Coronary artery (tissue), 2 donors: Measurements from ENCODE around the gene MOK.

Experiments
- DNase-seq: peaks from one replicate; pipeline ENCODE4 v3.0.0-alpha.2; 2017; ENCODE audit warnings: low spot score
- H3K27ac ChIP-seq, 2 donors: fragments of 200-600 bp; sonication (generic); one replicate each; pipeline ENCODE4 v1.5.1; 2016 to 2019
- H3K4me3 ChIP-seq: fragments of 200-600 bp; sonication (generic); 2 replicates; pipeline ENCODE4 v1.5.1; 2016; ENCODE audit warnings: mild to moderate bottlenecking, moderate library complexity
- TF ChIP-seq, protein P1 (sequence below): fragments of 200-600 bp; sonication (generic); IDR thresholded peaks from one replicate; pipeline ENCODE4 v1.5.1; 2019; ENCODE audit warnings: antibody characterized with exemption

The MOK gene

DNA sequence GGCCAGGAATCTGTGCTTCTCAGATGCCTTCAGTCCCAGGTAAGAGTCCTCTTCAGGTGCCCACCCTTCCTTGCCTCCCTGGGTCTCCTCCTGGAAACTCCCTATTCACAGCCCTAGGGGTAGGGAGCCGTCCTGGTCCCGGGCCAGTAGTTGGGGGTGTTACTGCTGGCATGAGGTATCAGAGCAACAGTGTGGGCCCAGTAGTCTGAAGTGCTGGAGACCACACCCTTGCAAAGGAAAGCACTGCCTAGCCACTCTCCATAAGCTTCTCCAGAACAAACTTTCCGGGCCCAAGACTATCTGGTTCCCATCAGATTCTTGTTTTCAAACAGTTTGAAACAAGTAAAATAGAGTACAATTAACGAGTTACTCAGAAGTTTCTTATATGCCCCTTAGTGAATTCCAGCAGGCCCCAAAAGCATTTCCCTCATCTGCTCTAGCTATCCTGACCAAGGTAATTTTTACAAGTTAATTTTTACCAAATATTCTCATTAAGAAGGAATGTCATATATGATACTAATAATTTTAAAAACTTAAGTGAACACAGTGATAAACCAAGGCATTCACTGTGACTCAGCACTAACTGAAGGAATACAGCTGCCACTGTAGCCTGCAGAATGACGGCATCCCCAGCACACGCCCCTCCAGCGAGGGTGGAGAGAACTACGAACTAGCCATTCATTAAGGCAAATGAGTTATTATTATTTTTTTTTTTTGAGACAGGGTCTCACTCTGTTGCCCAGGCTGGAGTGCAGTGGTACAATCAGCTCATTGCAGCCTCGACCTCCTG, 49.4 kb downstream of the MOK start:
- Histone ChIP-seq H3K4me3 (no peak overlapping the region), H3K27ac (peak overlapping the region; percentile 64 to 88)
- TF ChIP-seq, protein P1, sequence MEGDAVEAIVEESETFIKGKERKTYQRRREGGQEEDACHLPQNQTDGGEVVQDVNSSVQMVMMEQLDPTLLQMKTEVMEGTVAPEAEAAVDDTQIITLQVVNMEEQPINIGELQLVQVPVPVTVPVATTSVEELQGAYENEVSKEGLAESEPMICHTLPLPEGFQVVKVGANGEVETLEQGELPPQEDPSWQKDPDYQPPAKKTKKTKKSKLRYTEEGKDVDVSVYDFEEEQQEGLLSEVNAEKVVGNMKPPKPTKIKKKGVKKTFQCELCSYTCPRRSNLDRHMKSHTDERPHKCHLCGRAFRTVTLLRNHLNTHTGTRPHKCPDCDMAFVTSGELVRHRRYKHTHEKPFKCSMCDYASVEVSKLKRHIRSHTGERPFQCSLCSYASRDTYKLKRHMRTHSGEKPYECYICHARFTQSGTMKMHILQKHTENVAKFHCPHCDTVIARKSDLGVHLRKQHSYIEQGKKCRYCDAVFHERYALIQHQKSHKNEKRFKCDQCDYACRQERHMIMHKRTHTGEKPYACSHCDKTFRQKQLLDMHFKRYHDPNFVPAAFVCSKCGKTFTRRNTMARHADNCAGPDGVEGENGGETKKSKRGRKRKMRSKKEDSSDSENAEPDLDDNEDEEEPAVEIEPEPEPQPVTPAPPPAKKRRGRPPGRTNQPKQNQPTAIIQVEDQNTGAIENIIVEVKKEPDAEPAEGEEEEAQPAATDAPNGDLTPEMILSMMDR = no peak
- no peak for DNase-seq

DNA sequence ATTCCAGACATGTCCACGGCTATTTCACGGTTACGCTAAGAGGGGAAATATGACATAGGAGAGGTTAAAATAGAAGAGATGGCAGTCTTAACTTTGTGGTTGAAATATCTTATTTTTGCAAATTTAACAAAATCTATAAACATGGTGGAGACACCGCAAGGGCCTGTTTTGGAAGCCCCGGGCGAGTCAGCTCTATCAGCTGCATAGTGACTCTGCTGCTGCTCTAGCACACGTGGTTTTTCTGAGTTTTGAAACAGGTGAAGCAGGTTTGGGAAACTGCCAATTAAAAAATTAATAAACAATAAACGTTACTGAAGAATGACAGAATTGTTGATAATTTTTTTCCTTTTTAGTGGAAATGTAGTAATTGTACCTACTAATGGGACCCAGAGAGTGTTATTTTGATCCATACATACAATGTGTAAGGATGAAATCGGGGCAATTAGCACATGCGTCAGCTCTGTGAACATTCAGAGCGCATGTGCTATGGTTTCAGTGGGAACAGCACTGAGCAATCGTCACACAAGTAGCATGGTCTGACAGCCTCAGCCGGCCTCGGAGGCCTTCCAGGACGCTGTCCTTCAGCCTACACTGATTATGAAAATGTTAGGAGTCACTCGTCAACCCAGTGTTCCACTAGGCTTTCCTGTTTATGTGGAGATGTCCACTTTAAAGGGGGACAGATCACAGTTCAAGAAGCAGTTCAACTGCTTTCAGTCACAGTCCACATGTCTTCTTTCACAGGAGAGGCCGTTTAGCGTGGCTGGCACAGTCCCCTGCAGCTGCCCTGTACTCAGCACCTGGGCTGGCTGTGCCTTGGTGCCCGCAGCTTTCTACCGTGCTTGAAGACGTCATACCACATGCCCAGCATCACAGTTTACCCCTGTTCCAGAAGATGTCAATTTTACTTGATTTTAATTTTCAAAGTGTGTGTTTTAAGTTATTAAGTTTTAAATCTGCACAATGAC, 51.8 kb downstream of the MOK start:
- no peak overlapping the region for H3K4me3 ChIP-seq
- DNase-seq = no peak
- H3K27ac ChIP-seq = no peak overlapping the region
- TF ChIP-seq, protein P1 = no peak

DNA sequence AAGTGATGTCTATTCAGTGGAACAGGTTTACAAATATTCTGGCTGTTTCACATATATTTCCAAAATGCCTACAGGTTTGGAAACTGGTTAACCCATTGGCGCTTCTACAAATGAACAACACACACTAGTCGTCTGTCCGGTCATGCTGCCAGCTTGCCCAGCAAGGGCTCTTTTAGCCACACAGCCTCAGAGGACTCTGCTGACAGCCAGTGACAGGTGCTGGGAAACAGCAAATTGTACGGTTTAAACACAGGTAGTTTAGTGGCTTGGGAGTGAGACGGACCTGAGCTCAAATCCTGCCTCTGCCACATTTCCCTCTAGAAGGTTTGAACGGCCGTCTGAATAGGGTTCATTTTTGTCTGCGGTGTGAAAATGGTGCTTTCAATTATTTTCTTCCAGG, 53.8 kb downstream of the MOK start:
- DNase-seq = no peak
- Histone ChIP-seq H3K4me3 (no peak overlapping the region), H3K27ac (no peak overlapping the region)
- TF ChIP-seq, protein P1 = no peak

DNA sequence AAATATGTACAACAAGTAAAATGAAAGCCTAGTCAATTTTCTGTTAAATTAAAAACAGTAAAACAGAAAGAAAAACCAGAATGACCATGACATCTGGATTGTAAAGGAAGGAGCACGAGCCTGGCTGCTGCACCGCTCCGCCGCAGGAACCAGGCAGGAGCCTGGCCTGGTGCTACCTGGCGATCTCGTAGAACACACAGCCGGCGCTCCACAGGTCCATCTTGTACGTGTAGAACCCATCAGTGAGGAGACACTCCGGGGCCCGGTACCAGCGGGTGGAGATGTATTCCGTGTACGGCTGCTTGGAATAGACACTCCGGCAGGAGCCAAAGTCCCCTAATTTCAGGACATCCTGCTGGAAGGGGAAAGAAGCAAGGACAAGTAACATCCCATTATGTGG, 54.3 kb downstream of the MOK start:
- Histone ChIP-seq H3K27ac (no peak overlapping the region), H3K4me3 (no peak overlapping the region)
- TF ChIP-seq, protein P1 = no peak
- DNase-seq = no peak

DNA sequence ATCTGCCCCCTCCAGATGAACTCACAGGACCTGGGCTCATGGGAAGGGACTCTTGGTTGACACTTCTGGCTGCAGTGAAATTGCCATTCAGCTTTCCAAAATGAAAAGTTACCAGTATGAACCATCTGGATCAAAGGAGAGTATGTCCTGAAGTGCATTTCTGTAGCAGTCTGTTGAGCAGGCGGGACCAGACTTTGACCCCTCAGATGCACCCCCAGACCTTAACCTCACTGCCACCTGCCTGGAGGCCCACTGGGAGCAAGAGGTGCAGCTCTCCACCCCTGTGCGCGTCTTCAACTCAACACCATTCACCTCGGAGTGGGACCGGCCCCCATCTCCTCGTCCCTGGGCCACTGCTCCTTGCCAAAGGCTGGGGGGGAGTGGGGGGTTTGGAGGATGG, 55.0 kb downstream of the MOK start:
- TF ChIP-seq, protein P1 = no peak
- H3K4me3 ChIP-seq = no peak overlapping the region
- H3K27ac ChIP-seq = no peak overlapping the region
- DNase-seq = no peak

DNA sequence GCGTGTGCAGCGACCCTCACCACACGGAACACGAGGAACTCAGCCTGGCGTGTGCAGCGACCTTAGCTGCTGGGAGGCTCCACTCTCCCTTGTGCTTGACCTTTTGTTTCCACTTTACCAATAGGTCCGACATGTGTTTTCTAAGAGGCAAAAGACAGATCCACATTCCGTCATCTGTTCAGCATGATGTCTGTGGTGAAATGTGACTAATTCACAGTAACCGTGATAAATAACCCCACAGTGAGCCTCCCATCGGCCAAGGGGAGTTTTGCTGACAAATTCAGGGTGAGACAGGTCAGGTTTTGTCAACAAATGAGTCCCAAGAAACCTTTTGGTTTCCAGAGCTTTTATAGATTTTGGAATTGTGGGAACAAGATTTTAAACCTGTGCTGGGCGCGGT, 55.9 kb downstream of the MOK start:
- TF ChIP-seq, protein P1 = no peak
- no peak overlapping the region for H3K27ac ChIP-seq
- no peak overlapping the region for H3K4me3 ChIP-seq
- no peak for DNase-seq
